HepG2 (cell line): ENCODE data around the gene TBX6. TPM values are rescaled to one million over a fixed set of nuclear protein-coding genes. Genes with fewer than 3 reads are reported as not detected.

ENCODE experiments used
- ATAC-seq: fragments of 200-7000 bp; cut with Tn5 transposase; 3 replicates; pipeline ENCODE4 v1.9.1; 2020; ENCODE audit warnings: mild to moderate bottlenecking, moderate library complexity
- BruUV-seq: library from RNA; stranded (reverse); fragments of 400-500 nt; replicated peaks from 2 replicates; lab custom pipeline; 2021; lab: Mats Ljungman, UMichigan
- CTCF ChIA-PET: fragments of 300-600 bp; formaldehyde crosslinking; extraction: SDS; loops from one replicate; lab custom pipeline; 2021; ENCODE audit warnings: low total read pairs, inconsistent platforms, low intra/inter-chr PET ratio; lab: Yijun Ruan, JAX
- POLR2A ChIA-PET: fragments of 350-600 bp; sonication (Branson Sonifier 250); formaldehyde crosslinking; loops from one replicate; lab custom pipeline; 2020; ENCODE audit warnings: antibody characterized with exemption, inconsistent platforms; lab: Yijun Ruan, JAX
- DNase-seq: peaks from one replicate; pipeline ENCODE4 v3.0.0-alpha.2; 2015; ENCODE audit warnings: low spot score
- FAIRE-seq: peaks from 3 replicates; lab custom pipeline; 2011; peaks lifted over from hg19 to GRCh38; lab: Jason Lieb, UNC
- H2AFZ ChIP-seq: one replicate; pipeline ENCODE4 v1.6.1; 2011; ENCODE audit warnings: low read length, inconsistent platforms
- H3K27ac ChIP-seq: fragments of 300-600 bp; 3 replicates; pipeline ENCODE4 v1.8.0; 2011; ENCODE audit warnings: mixed run types, mild to moderate bottlenecking, mixed read lengths, low read length, inconsistent platforms; ENCODE audit not compliant: insufficient read depth; ENCODE audit errors: extremely low read length
- H3K27me3 ChIP-seq, 2 experiments: fragments of 200-600 bp in 1 of 2; 2 replicates in 1 of 2; 3 replicates in 1 of 2; pipeline versions ENCODE4 v1.6.0 to v1.8.0; 2011; ENCODE audit warnings: low read length in 2 of 2, mild to moderate bottlenecking in 2 of 2, moderate library complexity in 2 of 2, inconsistent platforms in 1 of 2; ENCODE audit not compliant: insufficient read depth in 2 of 2, control insufficient read depth in 1 of 2
- H3K36me3 ChIP-seq, 2 experiments: fragments of 200-600 bp in 1 of 2; replicated peaks in 1 of 2; 2 replicates in 1 of 2; 3 replicates in 1 of 2; pipeline versions ENCODE4 v1.5.1 to v1.8.0; 2011; ENCODE audit warnings: low read length in 2 of 2, inconsistent platforms in 1 of 2; ENCODE audit not compliant: insufficient read depth in 2 of 2, control insufficient read depth in 1 of 2
- H3K4me1 ChIP-seq: 2 replicates; pipeline ENCODE4 v1.5.1; 2012; ENCODE audit warnings: low read length, inconsistent platforms; ENCODE audit not compliant: insufficient read depth
- H3K4me2 ChIP-seq: 2 replicates; pipeline ENCODE4 v1.6.0; 2011; ENCODE audit warnings: low read depth, low read length, inconsistent platforms
- H3K4me3 ChIP-seq, 3 experiments: fragments of 200-600 bp in 1 of 3; sonication (generic), shearing (Covaris generic) in 1 of 3; replicated peaks in 1 of 3; 2 replicates each; pipeline ENCODE4 v1.5.1; 2011 to 2016; ENCODE audit warnings: low read length in 3 of 3, inconsistent platforms in 2 of 3, low read depth in 2 of 3, mild to moderate bottlenecking in 2 of 3, control low read depth in 1 of 3, mixed read lengths in 1 of 3; ENCODE audit not compliant: insufficient read depth in 1 of 3
- H3K79me2 ChIP-seq: one replicate; pipeline ENCODE4 v1.6.1; 2011; ENCODE audit warnings: low read length, inconsistent platforms; ENCODE audit not compliant: insufficient read depth
- H3K9ac ChIP-seq: 2 replicates; pipeline ENCODE4 v1.6.0; 2011; ENCODE audit warnings: mild to moderate bottlenecking, low read depth, low read length, inconsistent platforms; ENCODE audit not compliant: insufficient read depth
- H3K9me3 ChIP-seq: 2 replicates; pipeline ENCODE4 v1.5.1; 2012; ENCODE audit warnings: mild to moderate bottlenecking, low read length
- H4K20me1 ChIP-seq: 2 replicates; pipeline ENCODE4 v1.6.0; 2011; ENCODE audit warnings: inconsistent platforms, mild to moderate bottlenecking, low read length, moderate library complexity; ENCODE audit not compliant: insufficient read depth
- HMGA1 ChIP-seq: sonication (generic); formaldehyde crosslinking; conservative IDR thresholded peaks from 2 replicates; pipeline ENCODE4 v1.4.0; 2020; ENCODE audit warnings: missing genetic modification reagents
- PAF1 ChIP-seq: IDR thresholded peaks from 2 replicates; pipeline ENCODE4 v1.6.1; 2016; ENCODE audit warnings: missing genetic modification reagents, missing compliant biosample characterization
- ZBTB7B ChIP-seq: sonication (generic); formaldehyde crosslinking; IDR thresholded peaks from 2 replicates; pipeline ENCODE4 v1.4.0; 2020; ENCODE audit warnings: missing genetic modification reagents
- ZNF124 ChIP-seq: sonication (generic); formaldehyde crosslinking; IDR thresholded peaks from 2 replicates; pipeline ENCODE4 v1.4.0; 2020; ENCODE audit warnings: missing genetic modification reagents
- ZNF451 ChIP-seq: sonication (generic); formaldehyde crosslinking; IDR thresholded peaks from 2 replicates; pipeline ENCODE4 v1.5.0; 2020; ENCODE audit warnings: mild to moderate bottlenecking, missing genetic modification reagents
- ZNF607 ChIP-seq: sonication (generic); formaldehyde crosslinking; IDR thresholded peaks from 2 replicates; pipeline ENCODE4 v1.5.1; 2020; ENCODE audit warnings: missing genetic modification reagents, mild to moderate bottlenecking, borderline replicate concordance
- WGBS: methylation state at CpG from one replicate; pipeline ENCODE4 v1.1.6; 2017; ENCODE audit warnings: low lambda C conversion rate; 5-methylcytosine and 5-hydroxymethylcytosine counted together
- in situ Hi-C: cut with HindIII; loops from 2 replicates; pipeline ENCODE4 v1.10.0; 2017; ENCODE audit warnings: low pct_unique_long_range_greater_than_20kb; ENCODE audit not compliant: extremely low pct_ligation_motif_present
- intact Hi-C: fragments of 100-400 bp; cut with micrococcal nuclease; formaldehyde crosslinking; loops from one replicate; pipeline ENCODE4 v1.10.0; 2022; ENCODE audit not compliant: unreplicated experiment
- polyA plus RNA-seq, 8 experiments: library from polyadenylated mRNA; depleted of rRNA in 3 of 8; stranded (reverse) in 7 of 8; unstranded in 1 of 8; fragments of >200 nt; fragmentation: Illumina TruSeq in 4 of 8; extraction: Trizol in 4 of 8; gene quantifications; 2 replicates each; pipeline versions ENCODE4 v1.2.1 to v1.2.3, GENCODE V29; 2011 to 2016; ENCODE audit warnings: low read depth in 4 of 8, missing spikeins in 1 of 8, mixed read lengths in 1 of 8; ENCODE audit not compliant: insufficient read depth in 1 of 8
- total RNA-seq, 5 experiments: library from RNA; depleted of rRNA; stranded (reverse); fragments of >200 nt; fragmentation: Illumina TruSeq; extraction: Trizol; gene quantifications; 2 replicates each; pipeline ENCODE4 v1.2.3, GENCODE V29; 2016; ENCODE audit warnings: low read depth in 1 of 5
- TF ChIP-seq, protein P1 (sequence below): sonication (generic); formaldehyde crosslinking; IDR thresholded peaks from 2 replicates; pipeline ENCODE4 v1.5.0; 2020; ENCODE audit warnings: mild to moderate bottlenecking, missing genetic modification reagents, borderline replicate concordance
- TF ChIP-seq, protein P2 (sequence below): sonication (generic); formaldehyde crosslinking; IDR thresholded peaks from 2 replicates; pipeline ENCODE4 v1.4.0; 2020; ENCODE audit warnings: mild to moderate bottlenecking, missing genetic modification reagents

The TBX6 gene
- total and polyA plus RNA-seq, 2 of the 13 experiments (the other 11 are each of a cell fraction or from before 2014, with no cell fraction given), result 0.24 to 0.42 TPM

DNA sequence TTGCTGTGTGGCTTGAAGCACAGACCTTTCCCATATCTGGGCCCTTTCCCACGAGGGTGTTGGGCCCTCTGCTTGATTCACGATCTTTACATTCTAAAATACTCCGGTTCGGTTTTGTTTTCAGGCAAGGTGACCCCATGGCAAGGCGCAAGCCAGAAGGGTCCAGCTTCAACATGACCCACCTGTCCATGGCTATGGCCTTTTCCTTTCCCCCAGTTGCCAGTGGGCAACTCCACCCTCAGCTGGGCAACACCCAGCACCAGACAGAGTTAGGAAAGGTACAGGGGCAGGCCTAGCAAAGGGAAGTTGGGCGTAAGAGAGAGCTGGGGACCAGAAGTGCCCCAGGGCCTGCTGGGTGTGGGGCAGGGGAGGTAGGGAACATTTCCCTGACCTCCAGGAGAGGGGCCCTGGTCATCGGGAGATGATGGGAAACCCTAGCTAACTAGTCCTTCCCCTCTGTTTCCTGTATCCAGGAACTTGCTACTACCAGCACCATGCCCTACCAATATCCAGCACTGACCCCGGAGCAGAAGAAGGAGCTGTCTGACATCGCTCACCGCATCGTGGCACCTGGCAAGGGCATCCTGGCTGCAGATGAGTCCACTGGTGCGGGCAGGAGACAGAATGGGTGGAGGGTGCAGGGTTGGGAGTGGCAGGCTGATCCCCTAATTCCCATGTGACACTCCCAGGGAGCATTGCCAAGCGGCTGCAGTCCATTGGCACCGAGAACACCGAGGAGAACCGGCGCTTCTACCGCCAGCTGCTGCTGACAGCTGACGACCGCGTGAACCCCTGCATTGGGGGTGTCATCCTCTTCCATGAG lies 24.8 kb downstream of the TBX6 start (continued):
- no peak for TF ChIP-seq ZNF607 (CRISPR knock-in tag)
- no peak for TF ChIP-seq ZBTB7B (CRISPR knock-in tag)
- TF ChIP-seq, protein P1, sequence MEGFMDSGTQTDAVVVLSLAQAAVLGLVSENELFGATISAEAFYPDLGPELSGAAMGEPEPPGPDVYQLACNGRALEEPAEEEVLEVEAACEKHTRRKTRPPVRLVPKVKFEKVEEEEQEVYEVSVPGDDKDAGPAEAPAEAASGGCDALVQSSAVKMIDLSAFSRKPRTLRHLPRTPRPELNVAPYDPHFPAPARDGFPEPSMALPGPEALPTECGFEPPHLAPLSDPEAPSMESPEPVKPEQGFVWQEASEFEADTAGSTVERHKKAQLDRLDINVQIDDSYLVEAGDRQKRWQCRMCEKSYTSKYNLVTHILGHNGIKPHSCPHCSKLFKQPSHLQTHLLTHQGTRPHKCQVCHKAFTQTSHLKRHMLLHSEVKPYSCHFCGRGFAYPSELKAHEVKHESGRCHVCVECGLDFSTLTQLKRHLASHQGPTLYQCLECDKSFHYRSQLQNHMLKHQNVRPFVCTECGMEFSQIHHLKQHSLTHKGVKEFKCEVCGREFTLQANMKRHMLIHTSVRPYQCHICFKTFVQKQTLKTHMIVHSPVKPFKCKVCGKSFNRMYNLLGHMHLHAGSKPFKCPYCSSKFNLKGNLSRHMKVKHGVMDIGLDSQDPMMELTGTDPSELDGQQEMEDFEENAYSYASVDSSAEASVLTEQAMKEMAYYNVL, result no peak
- no peak for TF ChIP-seq HMGA1 (CRISPR knock-in tag)
- no peak; the same call in 1 of the 2 replicates for TF ChIP-seq PAF1 (CRISPR knock-in tag)
- TF ChIP-seq ZNF451 (CRISPR knock-in tag), result peak; percentile 57; the same call in 1 of the 2 replicates

DNA sequence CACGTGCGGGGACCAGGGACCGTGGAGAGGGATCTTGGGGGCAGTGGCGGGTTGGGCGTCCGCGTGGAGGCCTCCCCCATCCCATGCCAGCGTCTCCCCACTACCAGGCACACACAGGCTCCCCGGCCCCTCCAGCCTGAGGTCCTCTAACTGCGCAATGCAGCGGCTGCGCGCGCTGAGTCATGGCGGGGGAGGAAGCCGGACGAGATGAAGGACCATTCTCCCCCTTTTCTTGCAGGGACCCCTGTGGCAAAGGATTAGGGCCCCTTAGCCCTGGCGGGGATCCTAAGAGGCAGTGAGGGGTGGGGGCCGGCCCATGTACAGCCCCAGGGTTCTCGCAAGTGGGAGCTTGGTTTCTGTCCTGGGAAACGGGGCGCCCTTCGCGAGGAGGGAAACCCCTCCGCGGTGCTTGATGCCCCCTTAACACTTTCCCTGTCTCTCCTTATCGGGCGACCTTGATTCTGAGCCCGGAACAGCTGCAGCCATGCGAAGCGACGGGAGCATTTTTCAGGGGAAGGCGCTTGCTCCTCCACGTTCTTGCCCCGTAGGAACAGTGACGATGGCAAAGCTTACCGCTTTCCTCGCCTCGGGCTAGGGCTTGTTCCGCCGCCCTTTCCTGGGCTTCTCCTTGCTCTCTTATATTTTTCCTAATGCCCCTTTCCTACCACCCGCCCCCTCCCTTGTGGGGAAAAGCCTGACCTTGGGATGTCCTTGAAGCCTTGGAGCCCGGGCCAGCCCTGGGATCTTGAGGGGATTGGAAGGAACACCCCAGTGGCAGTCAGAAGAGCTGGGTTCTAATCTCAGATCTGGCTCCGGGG lies 25.6 kb downstream of the TBX6 start:
- Histone ChIP-seq H3K27ac (peak overlapping the region; percentile 95), H3K4me2 (peak overlapping the region; percentile 99), H3K4me3 (peak overlapping the region; percentile 92 to 100 (median 95)), H3K9ac (peak overlapping the region; percentile 90), H2AFZ (no peak overlapping the region), H3K27me3 (peaks cover 0 to 2% of the 10 kb centered on the region in 2 experiments; a peak in 1 of 5 replicates), H3K79me2 (peaks cover 59% of the 10 kb centered on the region), H4K20me1 (peaks cover 56% of the 10 kb centered on the region), H3K9me3 (no peaks in the 10 kb centered on the region), H3K4me1 (peaks cover 55% of the 10 kb centered on the region), H3K36me3 (peaks cover 33 to 48% of the 10 kb centered on the region in 2 experiments)
- CTCF ChIA-PET, result no interaction called here
- DNase-seq, result no peak
- WGBS, result 1% methylated on average over 29 of the region's 44 CpGs
- ATAC-seq, result peak; percentile 0
- FAIRE-seq, result no peak
- POLR2A ChIA-PET, result interaction anchor here (0.5 to 9.1 kb wide), 42 partner anchors 9 to 808 kb away, joined by 3 to 120 read pairs (median 5); partner anchors contain the start of genes ASPHD1, CDIPT, CORO1A and FBRS
- in situ Hi-C loops (no loop called here), intact Hi-C loops (loop anchor here (1.0 to 5.0 kb wide), 2 partner anchors 26 to 681 kb away; partner anchors contain the start of gene PHKG2)
- TSS peak; percentile 60 for BruUV-seq
- TF ChIP-seq ZNF124 (CRISPR knock-in tag), result no peak
- TF ChIP-seq, protein P2, sequence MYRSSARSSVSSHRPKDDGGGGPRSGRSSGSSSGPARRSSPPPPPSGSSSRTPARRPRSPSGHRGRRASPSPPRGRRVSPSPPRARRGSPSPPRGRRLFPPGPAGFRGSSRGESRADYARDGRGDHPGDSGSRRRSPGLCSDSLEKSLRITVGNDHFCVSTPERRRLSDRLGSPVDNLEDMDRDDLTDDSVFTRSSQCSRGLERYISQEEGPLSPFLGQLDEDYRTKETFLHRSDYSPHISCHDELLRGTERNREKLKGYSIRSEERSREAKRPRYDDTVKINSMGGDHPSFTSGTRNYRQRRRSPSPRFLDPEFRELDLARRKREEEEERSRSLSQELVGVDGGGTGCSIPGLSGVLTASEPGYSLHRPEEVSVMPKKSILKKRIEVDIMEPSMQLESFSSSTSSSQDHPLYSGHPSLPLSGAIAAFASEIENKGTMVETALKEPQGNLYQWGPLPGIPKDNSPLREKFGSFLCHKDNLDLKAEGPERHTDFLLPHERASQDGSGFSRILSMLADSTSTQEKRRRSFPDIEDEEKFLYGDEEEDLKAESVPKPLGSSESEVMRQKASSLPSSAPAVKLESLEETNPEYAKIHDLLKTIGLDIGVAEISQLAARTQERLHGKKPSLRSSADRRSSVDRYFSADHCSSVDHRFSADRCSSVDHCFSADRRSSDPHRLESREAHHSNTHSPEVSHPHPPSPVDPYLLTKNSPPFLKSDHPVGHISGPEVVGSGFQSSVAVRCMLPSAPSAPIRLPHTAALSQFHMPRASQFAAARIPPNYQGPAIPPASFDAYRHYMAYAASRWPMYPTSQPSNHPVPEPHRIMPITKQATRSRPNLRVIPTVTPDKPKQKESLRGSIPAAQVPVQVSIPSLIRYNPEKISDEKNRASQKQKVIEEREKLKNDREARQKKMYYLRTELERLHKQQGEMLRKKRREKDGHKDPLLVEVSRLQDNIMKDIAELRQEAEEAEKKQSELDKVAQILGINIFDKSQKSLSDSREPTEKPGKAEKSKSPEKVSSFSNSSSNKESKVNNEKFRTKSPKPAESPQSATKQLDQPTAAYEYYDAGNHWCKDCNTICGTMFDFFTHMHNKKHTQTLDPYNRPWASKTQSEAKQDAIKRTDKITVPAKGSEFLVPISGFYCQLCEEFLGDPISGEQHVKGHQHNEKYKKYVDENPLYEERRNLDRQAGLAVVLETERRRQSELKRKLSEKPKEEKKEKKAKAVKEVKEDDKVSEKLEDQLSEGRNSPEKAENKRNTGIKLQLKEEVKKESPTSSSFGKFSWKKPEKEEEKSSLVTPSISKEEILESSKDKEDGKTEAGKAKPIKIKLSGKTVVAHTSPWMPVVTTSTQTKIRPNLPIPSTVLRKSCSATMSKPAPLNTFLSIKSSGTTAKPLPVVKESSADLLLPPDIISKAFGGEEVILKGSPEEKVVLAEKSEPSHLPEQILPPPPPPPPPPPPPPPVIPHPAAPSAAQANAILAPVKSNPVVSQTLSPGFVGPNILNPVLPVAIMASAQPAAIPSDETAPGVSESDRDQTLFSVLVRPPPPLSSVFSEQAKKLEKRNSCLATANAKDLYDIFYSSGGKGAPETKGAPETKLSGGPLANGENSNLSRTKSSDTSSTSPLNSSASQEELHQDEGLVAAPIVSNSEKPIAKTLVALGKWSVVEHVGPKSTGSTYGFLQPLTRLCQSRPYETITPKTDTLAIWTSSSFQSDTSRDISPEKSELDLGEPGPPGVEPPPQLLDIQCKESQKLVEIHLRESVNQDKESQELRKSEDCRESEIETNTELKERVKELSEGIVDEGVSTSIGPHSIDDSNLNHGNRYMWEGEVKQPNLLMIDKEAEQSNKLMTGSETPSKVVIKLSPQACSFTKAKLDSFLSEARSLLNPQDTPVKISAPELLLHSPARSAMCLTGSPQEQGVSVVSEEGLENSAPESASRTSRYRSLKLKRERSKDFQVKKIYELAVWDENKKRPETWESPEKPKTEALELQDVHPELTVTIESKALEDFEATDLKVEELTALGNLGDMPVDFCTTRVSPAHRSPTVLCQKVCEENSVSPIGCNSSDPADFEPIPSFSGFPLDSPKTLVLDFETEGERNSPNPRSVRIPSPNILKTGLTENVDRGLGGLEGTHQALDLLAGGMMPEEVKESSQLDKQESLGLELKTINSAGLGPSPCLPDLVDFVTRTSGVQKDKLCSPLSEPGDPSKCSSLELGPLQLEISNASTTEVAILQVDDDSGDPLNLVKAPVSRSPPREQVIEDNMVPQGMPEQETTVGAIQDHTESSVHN (CRISPR knock-in tag), result no peak
